CD4-positive, alpha-beta T cell treated with Interferon gamma for 1 hour (primary cell): Measurements from ENCODE around the gene TBL1Y.
"Not testable (repeated sequence)": the region's sequence is repeated elsewhere in the genome, so short reads cannot be mapped to it uniquely, and the experiment has no call there.

Experiments used
- DNase-seq: peaks from one replicate; pipeline ENCODE4 v3.0.0-alpha.2; 2020

Gene TBL1Y

GRCh38 chrY:6974971-6975370 lies 64.5 kb downstream of the TBL1Y start:
- DNase-seq, result no peak

- no peak for DNase-seq
These were observed 67.3 kb downstream of the TBL1Y start for GRCh38 chrY:6977783-6978182.

- no peak for DNase-seq
These were observed 72.7 kb downstream of the TBL1Y start for GRCh38 chrY:6983221-6983620.

- no peak for DNase-seq
These were observed 77.3 kb downstream of the TBL1Y start for GRCh38 chrY:6987811-6988210.

- DNase-seq, result no peak
These were observed 79.6 kb downstream of the TBL1Y start for GRCh38 chrY:6989886-6990620.

GRCh38 chrY:6992041-6992440 lies 81.5 kb downstream of the TBL1Y start:
- no peak for DNase-seq

GRCh38 chrY:6995987-6996386 lies 85.5 kb downstream of the TBL1Y start:
- DNase-seq, result no peak

GRCh38 chrY:6997503-6998066 lies 87.1 kb downstream of the TBL1Y start:
- DNase-seq, result no peak

- DNase-seq, result no peak
These were observed 89.4 kb downstream of the TBL1Y start for GRCh38 chrY:6999905-7000304.

- no peak for DNase-seq
These were observed 92.1 kb downstream of the TBL1Y start for GRCh38 chrY:7002581-7002980.

GRCh38 chrY:7007911-7008310 lies 97.4 kb downstream of the TBL1Y start:
- DNase-seq, result no peak

- no peak for DNase-seq
These were observed 98.3 kb downstream of the TBL1Y start for GRCh38 chrY:7008578-7009355.

- DNase-seq, result no peak
These were observed 102.6 kb downstream of the TBL1Y start for GRCh38 chrY:7013051-7013450.

- DNase-seq, result no peak
These were observed 106.0 kb downstream of the TBL1Y start for GRCh38 chrY:7016521-7016920.

- no peak for DNase-seq
These were observed 107.0 kb downstream of the TBL1Y start for GRCh38 chrY:7017244-7018080.

GRCh38 chrY:7039037-7039436 lies 128.5 kb downstream of the TBL1Y start:
- DNase-seq, result no peak

- DNase-seq, result no peak
These were observed 130.2 kb downstream of the TBL1Y start for GRCh38 chrY:7040662-7041061.

- DNase-seq, result no peak
These were observed 131.5 kb downstream of the TBL1Y start for GRCh38 chrY:7041983-7042382.

- not testable (repeated sequence) for DNase-seq
These were observed 142.0 kb downstream of the TBL1Y start for GRCh38 chrY:7052461-7052860.

- DNase-seq, result no peak
These were observed 146.4 kb downstream of the TBL1Y start for GRCh38 chrY:7056886-7057285.

GRCh38 chrY:7078725-7079124 lies 168.2 kb downstream of the TBL1Y start:
- no peak for DNase-seq

- DNase-seq, result not testable (repeated sequence)
These were observed 170.1 kb downstream of the TBL1Y start for GRCh38 chrY:7080548-7080947.

GRCh38 chrY:7085606-7086005 lies 175.1 kb downstream of the TBL1Y start:
- DNase-seq, result no peak
